DND-41 (cell line): Measurements from ENCODE around the gene KCNQ1OT1.
A peak's percentile ranks its signal among the peaks of the same experiment; 100 is the strongest.

Source experiments
- ATAC-seq: fragments of 200-7000 bp; cut with Tn5 transposase; 3 replicates; pipeline ENCODE4 v1.9.1; 2021; ENCODE audit warnings: low read depth; ENCODE audit not compliant: insufficient read depth
- DNase-seq: peaks from one replicate; pipeline ENCODE4 v3.0.0-alpha.2; 2020
- H2AFZ ChIP-seq: 2 replicates; pipeline ENCODE4 v1.6.0; 2012; ENCODE audit warnings: low read depth, low read length
- H3K27ac ChIP-seq: 2 replicates; pipeline ENCODE4 v1.5.1; 2012; ENCODE audit warnings: low read length, inconsistent platforms
- H3K27me3 ChIP-seq: fragments of 200-600 bp; sonication (generic); 2 replicates; pipeline ENCODE4 v1.6.0; 2012; ENCODE audit warnings: low read length, mild to moderate bottlenecking, inconsistent platforms; ENCODE audit not compliant: insufficient read depth, poor library complexity
- H3K36me3 ChIP-seq: 2 replicates; pipeline ENCODE4 v1.5.1; 2012; ENCODE audit warnings: low read length, inconsistent platforms; ENCODE audit not compliant: insufficient read depth
- H3K4me1 ChIP-seq: 2 replicates; pipeline ENCODE4 v1.5.1; 2012; ENCODE audit warnings: mild to moderate bottlenecking, low read length; ENCODE audit not compliant: insufficient read depth
- H3K4me2 ChIP-seq: 2 replicates; pipeline ENCODE4 v1.6.0; 2012; ENCODE audit warnings: mild to moderate bottlenecking, moderate library complexity, low read length, inconsistent platforms; ENCODE audit not compliant: insufficient read depth
- H3K4me3 ChIP-seq, 2 experiments: fragments of 200-600 bp in 1 of 2; shearing (Covaris generic) in 1 of 2; 2 replicates each; pipeline ENCODE4 v1.5.1; 2012 to 2016; ENCODE audit warnings: inconsistent platforms in 2 of 2, low read length in 2 of 2, mild to moderate bottlenecking in 2 of 2, low read depth in 1 of 2, moderate library complexity in 1 of 2
- H3K79me2 ChIP-seq: 2 replicates; pipeline ENCODE4 v1.6.0; 2012; ENCODE audit warnings: low read length, inconsistent platforms; ENCODE audit not compliant: insufficient read depth
- H3K9ac ChIP-seq: 2 replicates; pipeline ENCODE4 v1.6.0; 2012; ENCODE audit warnings: low read depth, mild to moderate bottlenecking, inconsistent platforms, low read length, moderate library complexity
- H3K9me3 ChIP-seq: 2 replicates; pipeline ENCODE4 v1.5.1; 2012; ENCODE audit warnings: low read length, moderate library complexity, mild to moderate bottlenecking, inconsistent platforms; ENCODE audit not compliant: insufficient read depth, severe bottlenecking
- H4K20me1 ChIP-seq: 2 replicates; pipeline ENCODE4 v1.6.0; 2012; ENCODE audit warnings: low read length; ENCODE audit not compliant: insufficient read depth
- CTCF ChIP-seq: IDR thresholded peaks from 2 replicates; pipeline ENCODE4 v1.5.1; 2012; ENCODE audit warnings: borderline replicate concordance, low read length, moderate library complexity, mild to moderate bottlenecking; ENCODE audit not compliant: poor library complexity, severe bottlenecking; ENCODE audit errors: extremely low read depth
- EZH2 ChIP-seq: IDR thresholded peaks from 3 replicates; pipeline ENCODE4 v1.6.1; 2012; ENCODE audit warnings: borderline replicate concordance, low read depth, mild to moderate bottlenecking, moderate library complexity, low read length, inconsistent platforms; ENCODE audit not compliant: severe bottlenecking

The KCNQ1OT1 gene

GRCh38 chr11:2582351-2582945, 117.3 kb downstream of the KCNQ1OT1 start:
- H3K4me1 ChIP-seq: no peaks in the 10 kb centered on the region
- no peak overlapping the region for H3K4me2 ChIP-seq
- no peak overlapping the region for H3K4me3 ChIP-seq
- no peak overlapping the region for H2AFZ ChIP-seq
- H3K79me2 ChIP-seq: no peaks in the 10 kb centered on the region
- H4K20me1 ChIP-seq: peaks cover 3% of the 10 kb centered on the region; the same call in 1 of the 2 replicates
- TF ChIP-seq EZH2 (no peak), CTCF (no peak)
- no peaks in the 10 kb centered on the region for H3K27me3 ChIP-seq
- no peak overlapping the region for H3K27ac ChIP-seq
- DNase-seq: peak; percentile 1
- ATAC-seq: no peak
- H3K9me3 ChIP-seq: no peaks in the 10 kb centered on the region
- H3K36me3 ChIP-seq: no peaks in the 10 kb centered on the region
- H3K9ac ChIP-seq: no peak overlapping the region

- Histone ChIP-seq H3K4me1 (no peaks in the 10 kb centered on the region), H3K36me3 (no peaks in the 10 kb centered on the region), H3K4me2 (no peak overlapping the region), H3K9ac (no peak overlapping the region), H3K4me3 (no peak overlapping the region), H3K79me2 (no peaks in the 10 kb centered on the region), H3K27ac (no peak overlapping the region), H2AFZ (no peak overlapping the region), H3K27me3 (no peaks in the 10 kb centered on the region), H3K9me3 (no peaks in the 10 kb centered on the region), H4K20me1 (peaks cover 6% of the 10 kb centered on the region; the same call in 1 of the 2 replicates)
- TF ChIP-seq CTCF: no peak
- no peak for ATAC-seq
- peak; percentile 1 for DNase-seq
Observed at GRCh38 chr11:2581931-2582350, 117.9 kb downstream of the KCNQ1OT1 start.

DNA sequence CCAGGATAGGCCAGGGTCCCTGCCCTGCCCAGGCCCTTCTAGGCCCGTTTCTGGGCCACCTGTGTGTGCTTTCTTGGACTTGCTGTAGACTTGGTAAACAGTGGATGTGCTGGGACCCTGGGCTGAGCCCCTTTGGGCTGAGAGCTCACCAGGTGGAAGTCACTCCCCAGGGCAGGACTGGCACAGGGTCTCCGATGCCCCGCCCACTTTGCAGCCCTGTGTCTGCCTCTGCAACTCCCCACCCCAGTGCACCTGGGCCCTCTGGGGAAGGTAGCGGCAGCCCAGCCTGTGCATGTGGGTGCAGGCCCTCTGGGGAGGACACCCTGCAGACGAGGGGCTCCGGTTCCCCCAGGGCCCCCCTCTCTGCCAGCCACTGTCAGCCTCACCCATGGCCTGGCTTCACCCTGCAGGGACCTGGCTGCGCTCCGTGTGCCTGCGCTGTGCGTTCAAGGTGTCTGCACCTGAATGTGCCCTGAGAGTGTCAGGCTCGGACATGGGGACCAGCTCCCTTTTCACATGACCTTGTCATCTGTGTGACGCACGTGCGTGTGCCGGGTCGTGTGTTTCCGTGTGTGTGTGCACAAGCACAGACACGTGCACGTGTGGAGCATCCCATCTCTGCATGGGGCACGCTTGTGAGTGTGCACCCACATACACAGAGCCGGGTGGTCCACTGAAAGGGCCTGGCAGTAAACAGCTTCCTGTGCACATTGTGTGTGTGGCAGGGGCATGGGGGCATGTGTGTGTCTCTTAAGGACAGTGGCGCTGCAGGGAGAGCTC, 118.5 kb downstream of the KCNQ1OT1 start:
- no peaks in the 10 kb centered on the region for H3K36me3 ChIP-seq
- H3K4me2 ChIP-seq: no peak overlapping the region
- no peak overlapping the region for H3K9ac ChIP-seq
- H2AFZ ChIP-seq: no peak overlapping the region
- no peaks in the 10 kb centered on the region for H3K4me1 ChIP-seq
- no peak overlapping the region for H3K4me3 ChIP-seq
- no peaks in the 10 kb centered on the region for H3K9me3 ChIP-seq
- DNase-seq (peak; percentile 1), ATAC-seq (no peak)
- H3K79me2 ChIP-seq: no peaks in the 10 kb centered on the region
- no peak for TF ChIP-seq EZH2
- no peak for TF ChIP-seq CTCF
- H4K20me1 ChIP-seq: peaks cover 8% of the 10 kb centered on the region; the same call in 1 of the 2 replicates
- no peak overlapping the region for H3K27ac ChIP-seq
- H3K27me3 ChIP-seq: no peaks in the 10 kb centered on the region
